A204.1 (cell line): ENCODE measurements around the gene CCDC88C.

ENCODE experiments used
- FAIRE-seq: peaks from 2 replicates; lab custom pipeline; 2012; peaks lifted over from hg19 to GRCh38; lab: Jason Lieb, UNC

Gene CCDC88C

GRCh38 chr14:91377700-91378652 is 39.6 kb downstream of the CCDC88C start:
- no peak for FAIRE-seq

- no peak for FAIRE-seq
These were observed 40.8 kb downstream of the CCDC88C start for GRCh38 chr14:91376547-91377477.

GRCh38 chr14:91375720-91376452 is 41.7 kb downstream of the CCDC88C start:
- FAIRE-seq = no peak

- FAIRE-seq = no peak
These were observed 42.5 kb downstream of the CCDC88C start for GRCh38 chr14:91374879-91375702.

GRCh38 chr14:91374287-91374878 is 43.2 kb downstream of the CCDC88C start:
- no peak for FAIRE-seq

GRCh38 chr14:91373591-91374254 is 43.9 kb downstream of the CCDC88C start:
- no peak for FAIRE-seq

- FAIRE-seq = no peak
These were observed 44.7 kb downstream of the CCDC88C start for GRCh38 chr14:91372671-91373495.

- no peak for FAIRE-seq
These were observed 45.6 kb downstream of the CCDC88C start for GRCh38 chr14:91371990-91372375.

GRCh38 chr14:91371011-91371989 is 46.3 kb downstream of the CCDC88C start:
- no peak for FAIRE-seq

GRCh38 chr14:91369628-91370445 is 47.8 kb downstream of the CCDC88C start:
- no peak for FAIRE-seq

- no peak for FAIRE-seq
These were observed 48.7 kb downstream of the CCDC88C start for GRCh38 chr14:91368776-91369416.

- no peak for FAIRE-seq
These were observed 50.1 kb downstream of the CCDC88C start for GRCh38 chr14:91367173-91368171.

- no peak for FAIRE-seq
These were observed 50.9 kb downstream of the CCDC88C start for GRCh38 chr14:91366749-91367148.

GRCh38 chr14:91365552-91365951 is 52.1 kb downstream of the CCDC88C start:
- FAIRE-seq = no peak

GRCh38 chr14:91364524-91365270 is 52.9 kb downstream of the CCDC88C start:
- no peak for FAIRE-seq
